Mesothelial cell of epicardium (in vitro differentiated cells): ENCODE results near the gene ADGB. TPM values are rescaled to one million over a fixed set of nuclear protein-coding genes. Genes with fewer than 3 reads are reported as not detected.

Experiments used
- DNase-seq, 2 experiments: peaks; one replicate each; pipeline ENCODE4 v3.0.0; 2021; ENCODE audit warnings: low spot score in 2 of 2; ENCODE audit not compliant: unreplicated experiment in 2 of 2
- H3K27ac Mint-ChIP-seq: 2 replicates; pipeline ENCODE4 v1.8.0; 2021; ENCODE audit warnings: mixed read lengths
- H3K27me3 Mint-ChIP-seq: 2 replicates; pipeline ENCODE4 v1.8.0; 2021; ENCODE audit warnings: low read depth, mixed read lengths
- H3K36me3 Mint-ChIP-seq: 2 replicates; pipeline ENCODE4 v1.8.0; 2021; ENCODE audit warnings: mixed read lengths
- H3K4me1 Mint-ChIP-seq: 2 replicates; pipeline ENCODE4 v1.8.0; 2021; ENCODE audit warnings: mixed read lengths
- H3K4me3 Mint-ChIP-seq: 2 replicates; pipeline ENCODE4 v1.8.0; 2021; ENCODE audit warnings: mild to moderate bottlenecking, moderate library complexity, mixed read lengths
- H3K9me3 Mint-ChIP-seq: 2 replicates; pipeline ENCODE4 v1.8.0; 2021; ENCODE audit warnings: mixed read lengths
- CTCF ChIP-seq: fragments of 200-600 bp; sonication (generic); IDR thresholded peaks from one replicate; pipeline ENCODE4 v1.5.0; 2021; ENCODE audit warnings: antibody characterized with exemption; ENCODE audit not compliant: unreplicated experiment
- total RNA-seq: library from RNA; stranded (reverse); gene quantifications from 3 replicates; pipeline ENCODE4 v1.2.1, GENCODE V29; 2021

ADGB gene
- total RNA-seq, 1 donor from 2014 or later, result not detected

GRCh38 chr6:146709036-146709622, 110.4 kb downstream of the ADGB start:
- no peak for DNase-seq
- Mint-ChIP-seq H3K27ac (no peak overlapping the region), H3K36me3 (no peaks in the 10 kb centered on the region), H3K4me1 (no peaks in the 10 kb centered on the region), H3K27me3 (peaks cover 5% of the 10 kb centered on the region), H3K9me3 (peaks cover 26% of the 10 kb centered on the region), H3K4me3 (no peak overlapping the region)
- TF ChIP-seq CTCF, result no peak

GRCh38 chr6:146719387-146719786, 120.6 kb downstream of the ADGB start:
- H3K4me3 Mint-ChIP-seq, result no peak overlapping the region
- no peaks in the 10 kb centered on the region for H3K4me1 Mint-ChIP-seq
- DNase-seq, result no peak
- no peaks in the 10 kb centered on the region for H3K36me3 Mint-ChIP-seq
- no peak overlapping the region for H3K27ac Mint-ChIP-seq
- no peaks in the 10 kb centered on the region for H3K27me3 Mint-ChIP-seq
- H3K9me3 Mint-ChIP-seq, result no peaks in the 10 kb centered on the region
- TF ChIP-seq CTCF, result no peak

GRCh38 chr6:146739696-146740095, 140.9 kb downstream of the ADGB start:
- no peak overlapping the region for H3K27ac Mint-ChIP-seq

GRCh38 chr6:146741609-146742008, 142.8 kb downstream of the ADGB start:
- no peak overlapping the region for H3K4me3 Mint-ChIP-seq
- TF ChIP-seq CTCF, result no peak
- no peak overlapping the region for H3K27ac Mint-ChIP-seq
- DNase-seq, result no peak
- no peaks in the 10 kb centered on the region for H3K36me3 Mint-ChIP-seq
- peaks cover 3% of the 10 kb centered on the region for H3K27me3 Mint-ChIP-seq
- no peaks in the 10 kb centered on the region for H3K4me1 Mint-ChIP-seq
- no peaks in the 10 kb centered on the region for H3K9me3 Mint-ChIP-seq

More at GRCh38 chr6:146739696-146740095, 140.9 kb downstream of the ADGB start:
- TF ChIP-seq CTCF, result no peak
- Mint-ChIP-seq H3K4me3 (no peak overlapping the region), H3K36me3 (no peaks in the 10 kb centered on the region), H3K4me1 (no peaks in the 10 kb centered on the region), H3K27me3 (peaks cover 9% of the 10 kb centered on the region), H3K9me3 (no peaks in the 10 kb centered on the region)
- no peak for DNase-seq

- H3K9me3 Mint-ChIP-seq, result peaks cover 8% of the 10 kb centered on the region
- no peaks in the 10 kb centered on the region for H3K36me3 Mint-ChIP-seq
- TF ChIP-seq CTCF, result no peak
- no peak for DNase-seq
- H3K4me3 Mint-ChIP-seq, result no peak overlapping the region
- H3K27ac Mint-ChIP-seq, result no peak overlapping the region
- no peaks in the 10 kb centered on the region for H3K4me1 Mint-ChIP-seq
- peaks cover 6% of the 10 kb centered on the region for H3K27me3 Mint-ChIP-seq
Observed at GRCh38 chr6:146753306-146753705, 154.5 kb downstream of the ADGB start.

- H3K36me3 Mint-ChIP-seq, result no peaks in the 10 kb centered on the region
- TF ChIP-seq CTCF, result no peak
- DNase-seq, result no peak
- H3K4me3 Mint-ChIP-seq, result no peak overlapping the region
- H3K4me1 Mint-ChIP-seq, result no peaks in the 10 kb centered on the region
- H3K27me3 Mint-ChIP-seq, result peaks cover 1% of the 10 kb centered on the region
- H3K9me3 Mint-ChIP-seq, result no peaks in the 10 kb centered on the region
- H3K27ac Mint-ChIP-seq, result no peak overlapping the region
Observed at GRCh38 chr6:146767632-146768031, 168.9 kb downstream of the ADGB start.
